GM23248 (cell line): ENCODE measurements around the gene ADCY1. TPM values are rescaled to one million over a fixed set of nuclear protein-coding genes. Genes with fewer than 3 reads are reported as not detected.

Source experiments
- DNase-seq: peaks from one replicate; pipeline ENCODE4 v3.0.0-alpha.2; 2015
- H2AFZ ChIP-seq: fragments of 200-600 bp; sonication (generic); 2 replicates; pipeline ENCODE4 v1.6.1; 2016; ENCODE audit warnings: antibody characterized with exemption
- H3F3A ChIP-seq: fragments of 200-600 bp; sonication (generic); 2 replicates; pipeline ENCODE4 v1.6.1; 2016; ENCODE audit warnings: mild to moderate bottlenecking, antibody characterized with exemption, mixed run types; ENCODE audit not compliant: insufficient read depth
- H3K27ac ChIP-seq: fragments of 200-600 bp; sonication (generic); 2 replicates; pipeline ENCODE4 v1.5.1; 2016; ENCODE audit warnings: mild to moderate bottlenecking
- H3K27me3 ChIP-seq: fragments of 200-600 bp; sonication (generic); replicated peaks from 2 replicates; pipeline ENCODE4 v1.6.1; 2016; ENCODE audit warnings: mild to moderate bottlenecking; ENCODE audit not compliant: insufficient read depth
- H3K36me3 ChIP-seq: fragments of 200-600 bp; sonication (generic); 2 replicates; pipeline ENCODE4 v1.6.1; 2016; ENCODE audit warnings: low read depth, mild to moderate bottlenecking
- H3K4me1 ChIP-seq: fragments of 200-600 bp; sonication (generic); 2 replicates; pipeline ENCODE4 v1.6.1; 2016; ENCODE audit warnings: mild to moderate bottlenecking; ENCODE audit not compliant: insufficient read depth
- H3K4me2 ChIP-seq: fragments of 200-600 bp; sonication (generic); one replicate; pipeline ENCODE4 v1.6.1; 2016; ENCODE audit warnings: mild to moderate bottlenecking; ENCODE audit not compliant: unreplicated experiment
- H3K4me3 ChIP-seq: fragments of 200-600 bp; sonication (generic); 2 replicates; pipeline ENCODE4 v1.5.1; 2016; ENCODE audit warnings: mild to moderate bottlenecking
- H3K79me2 ChIP-seq: fragments of 200-600 bp; sonication (generic); 2 replicates; pipeline ENCODE4 v1.6.1; 2016; ENCODE audit warnings: mild to moderate bottlenecking; ENCODE audit not compliant: insufficient read depth
- H3K9ac ChIP-seq: fragments of 200-600 bp; sonication (generic); 2 replicates; pipeline ENCODE4 v1.6.1; 2016; ENCODE audit warnings: mild to moderate bottlenecking
- H3K9me2 ChIP-seq: fragments of 200-600 bp; sonication (generic); 2 replicates; pipeline ENCODE4 v1.6.1; 2016; ENCODE audit warnings: mixed run types, mild to moderate bottlenecking, moderate library complexity; ENCODE audit not compliant: insufficient read depth
- H3K9me3 ChIP-seq: fragments of 200-600 bp; sonication (generic); one replicate; pipeline ENCODE4 v1.6.1; 2017; ENCODE audit warnings: low read depth
- H4K20me1 ChIP-seq: fragments of 200-600 bp; sonication (generic); 2 replicates; pipeline ENCODE4 v1.6.0; 2016; ENCODE audit not compliant: insufficient read depth
- EZH2 ChIP-seq: fragments of 200-600 bp; sonication (generic); IDR thresholded peaks from 2 replicates; pipeline ENCODE4 v1.6.1; 2018; ENCODE audit warnings: antibody characterized with exemption, mild to moderate bottlenecking; ENCODE audit not compliant: insufficient read depth, poor library complexity, severe bottlenecking
- EZH2phosphoT487 ChIP-seq: fragments of 200-600 bp; sonication (generic); IDR thresholded peaks from 2 replicates; pipeline ENCODE4 v1.6.1; 2018; ENCODE audit warnings: antibody characterized with exemption, moderate library complexity, mild to moderate bottlenecking, low read depth; ENCODE audit not compliant: insufficient read depth
- WGBS, 2 experiments: methylation state at CpG; one replicate each; pipeline ENCODE4 v1.1.6; 2015 to 2017; ENCODE audit warnings: low lambda C conversion rate in 2 of 2, low coverage in 1 of 2; ENCODE audit errors: missing lambda C conversion rate in 2 of 2; 5-methylcytosine and 5-hydroxymethylcytosine counted together
- in situ Hi-C: fragments of 300-500 bp; cut with MboI; formaldehyde crosslinking; loops from 2 replicates; pipeline ENCODE4 v1.15.0; 2020
- polyA plus RNA-seq: library from polyadenylated mRNA; unstranded; fragments of >200 nt; fragmentation: Nextera tagmentation; extraction: Ambion mirVana; gene quantifications from 2 replicates; pipeline ENCODE4 v1.2.1, GENCODE V29; 2016
- total RNA-seq: library from RNA; depleted of rRNA; stranded (reverse); fragments of >200 nt; shearing (Covaris generic); gene quantifications from 2 replicates; pipeline ENCODE4 v1.2.3, GENCODE V29; 2014

ADCY1 gene
- total and polyA plus RNA-seq, 2 experiments from 2014 or later = 0.11 TPM; not detected in 1

DNA sequence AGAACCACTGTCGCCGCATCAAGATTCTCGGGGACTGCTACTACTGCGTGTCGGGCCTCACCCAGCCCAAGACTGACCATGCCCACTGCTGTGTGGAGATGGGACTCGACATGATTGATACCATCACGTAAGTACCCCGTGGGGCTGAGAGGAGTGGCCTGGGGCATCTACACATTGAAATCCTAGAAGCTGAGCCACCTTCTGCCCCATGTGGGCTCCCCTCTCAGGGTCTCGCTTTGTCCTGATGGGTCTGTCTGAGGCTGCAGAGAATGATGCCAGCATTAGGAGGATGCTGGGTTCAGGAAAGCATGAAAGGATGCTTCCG is 74.5 kb downstream of the ADCY1 start:
- no peaks in the 10 kb centered on the region for H3K9me2 ChIP-seq
- DNase-seq = no peak
- no peaks in the 10 kb centered on the region for H4K20me1 ChIP-seq
- H3K4me2 ChIP-seq = no peak overlapping the region
- 79 to 88% methylated on average over 10 of the region's 10 CpGs for WGBS, 2 experiments
- H3K9ac ChIP-seq = no peak overlapping the region
- 0 out of 2 replicates have a peak, but pooled peaks cover 3% of the 10 kb centered on the region for H3K27me3 ChIP-seq
- no peak overlapping the region for H3K27ac ChIP-seq
- H3K4me3 ChIP-seq = no peak overlapping the region
- TF ChIP-seq EZH2phosphoT487 (no peak), EZH2 (no peak)
- in situ Hi-C loops = no loop called here
- no peaks in the 10 kb centered on the region for H3K9me3 ChIP-seq
- H3K4me1 ChIP-seq = no peaks in the 10 kb centered on the region
- H3K79me2 ChIP-seq = no peaks in the 10 kb centered on the region
- no peaks in the 10 kb centered on the region for H3F3A ChIP-seq
- H3K36me3 ChIP-seq = no peaks in the 10 kb centered on the region
- H2AFZ ChIP-seq = no peak overlapping the region

DNA sequence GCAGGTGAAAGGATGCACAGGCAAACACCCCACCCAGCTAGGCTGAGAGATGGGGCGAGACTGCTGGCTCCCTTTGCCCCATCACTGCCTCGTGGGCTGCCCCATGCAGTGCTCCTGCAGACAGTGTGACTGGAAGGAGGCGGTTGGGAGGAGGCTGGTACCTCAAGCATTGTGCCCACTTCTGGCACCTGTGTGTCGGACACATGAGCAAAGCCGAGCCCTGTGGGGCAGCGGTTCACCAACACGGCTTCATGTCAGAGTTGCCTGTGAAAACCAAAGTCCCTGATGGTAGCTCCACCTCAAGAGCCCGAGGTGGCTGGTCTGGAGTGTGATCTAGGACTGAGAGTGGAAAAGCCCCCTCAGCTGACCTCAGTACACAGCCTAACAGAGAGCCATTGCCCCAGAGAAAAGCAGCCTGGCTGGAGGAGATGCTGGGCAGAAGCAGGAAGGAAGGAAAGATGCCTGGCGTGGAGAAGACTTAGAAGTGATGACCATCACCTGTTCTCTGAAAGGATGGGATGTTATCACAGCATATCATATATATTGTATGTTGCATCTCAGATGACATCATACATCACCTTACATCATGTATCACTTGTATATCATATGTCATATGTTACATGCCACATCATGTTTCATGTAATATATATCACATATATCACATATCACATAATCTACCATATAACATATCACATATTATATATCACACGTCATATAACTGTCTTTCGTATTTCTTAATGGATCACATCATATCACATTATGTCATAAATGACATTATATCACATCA is 75.6 kb downstream of the ADCY1 start:
- H3K4me1 ChIP-seq = no peaks in the 10 kb centered on the region
- H3K79me2 ChIP-seq = no peaks in the 10 kb centered on the region
- H3K4me3 ChIP-seq = no peak overlapping the region
- H4K20me1 ChIP-seq = no peaks in the 10 kb centered on the region
- TF ChIP-seq EZH2 = no peak
- no peak for TF ChIP-seq EZH2phosphoT487
- H3F3A ChIP-seq = no peaks in the 10 kb centered on the region
- no peak for DNase-seq
- no peak overlapping the region for H3K27ac ChIP-seq
- no peak overlapping the region for H2AFZ ChIP-seq
- in situ Hi-C loops = loop anchor here (25.0 kb wide), 1 partner anchor 213 kb away; the partner anchor contains the start of gene CCDC201
- 59 to 64% methylated on average over 11 of the region's 11 CpGs for WGBS, 2 experiments
- H3K9ac ChIP-seq = no peak overlapping the region
- no peaks in the 10 kb centered on the region for H3K36me3 ChIP-seq
- no peaks in the 10 kb centered on the region for H3K9me3 ChIP-seq
- H3K9me2 ChIP-seq = no peaks in the 10 kb centered on the region
- no peak overlapping the region for H3K4me2 ChIP-seq
- 0 out of 2 replicates have a peak, but pooled peaks cover 3% of the 10 kb centered on the region for H3K27me3 ChIP-seq

DNA sequence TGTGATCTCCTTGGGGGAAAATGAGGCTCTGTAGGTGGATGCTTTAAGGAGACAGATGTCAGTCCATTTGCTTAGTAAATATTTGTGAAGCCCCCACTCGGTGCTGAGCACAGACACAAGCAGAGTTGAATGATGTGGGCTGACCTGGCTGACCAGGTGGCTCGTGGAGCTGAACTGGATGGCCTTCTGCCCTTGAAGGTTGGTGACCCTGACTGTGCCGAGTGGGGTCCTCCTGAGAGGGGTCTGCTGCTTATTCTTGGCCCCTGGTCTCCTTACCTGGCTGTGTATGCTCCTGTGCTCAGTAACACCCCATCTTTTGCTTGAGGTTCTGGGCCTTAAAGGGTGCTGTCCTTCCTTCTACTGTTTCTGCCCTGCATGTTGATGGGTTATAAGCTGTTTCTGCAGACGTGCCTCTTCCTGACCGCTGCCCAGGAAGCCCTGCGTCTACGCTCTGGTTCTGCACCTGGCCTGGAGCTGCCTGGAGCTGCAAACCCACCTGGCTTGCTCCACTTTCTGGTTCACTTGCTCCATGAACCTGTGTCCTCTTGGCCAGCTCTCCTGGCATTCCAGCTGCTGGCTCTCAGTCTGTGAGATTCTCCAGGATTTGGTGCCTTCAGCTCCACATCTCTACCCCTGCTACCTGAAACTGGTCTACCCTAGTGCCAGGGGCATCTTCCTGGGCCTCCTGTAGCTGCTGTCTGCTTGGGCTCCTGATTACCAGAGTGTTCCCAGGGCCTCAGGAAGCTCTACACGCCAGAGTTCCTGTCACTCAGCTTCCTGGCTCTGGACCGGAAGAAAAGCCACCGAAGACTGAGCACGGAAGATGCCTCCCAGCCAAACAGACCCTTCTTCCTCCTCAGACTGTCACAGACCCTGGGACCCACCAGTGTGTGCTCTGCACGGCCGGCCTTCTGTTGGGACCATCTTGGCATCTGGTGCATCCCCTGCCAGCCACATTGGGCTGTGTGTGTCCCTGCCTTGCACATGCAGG is 76.5 kb downstream of the ADCY1 start:
- TF ChIP-seq EZH2phosphoT487 = no peak
- TF ChIP-seq EZH2 = no peak
- in situ Hi-C loops = loop anchor here (25.0 kb wide), 1 partner anchor 212 kb away; the partner anchor contains the start of gene CCDC201
- H3K4me1 ChIP-seq = no peaks in the 10 kb centered on the region
- no peak overlapping the region for H3K4me3 ChIP-seq
- H3K36me3 ChIP-seq = no peaks in the 10 kb centered on the region
- H3K79me2 ChIP-seq = no peaks in the 10 kb centered on the region
- 58 to 62% methylated on average over 12 to 13 of the region's 13 CpGs for WGBS, 2 experiments
- no peak overlapping the region for H3K4me2 ChIP-seq
- no peak overlapping the region for H3K27ac ChIP-seq
- DNase-seq = no peak
- no peak overlapping the region for H2AFZ ChIP-seq
- H4K20me1 ChIP-seq = no peaks in the 10 kb centered on the region
- no peaks in the 10 kb centered on the region for H3K9me3 ChIP-seq
- H3K9ac ChIP-seq = no peak overlapping the region
- no peaks in the 10 kb centered on the region for H3F3A ChIP-seq
- no peaks in the 10 kb centered on the region for H3K9me2 ChIP-seq
- H3K27me3 ChIP-seq = peaks cover 10% of the 10 kb centered on the region; the same call in 1 of the 2 replicates

DNA sequence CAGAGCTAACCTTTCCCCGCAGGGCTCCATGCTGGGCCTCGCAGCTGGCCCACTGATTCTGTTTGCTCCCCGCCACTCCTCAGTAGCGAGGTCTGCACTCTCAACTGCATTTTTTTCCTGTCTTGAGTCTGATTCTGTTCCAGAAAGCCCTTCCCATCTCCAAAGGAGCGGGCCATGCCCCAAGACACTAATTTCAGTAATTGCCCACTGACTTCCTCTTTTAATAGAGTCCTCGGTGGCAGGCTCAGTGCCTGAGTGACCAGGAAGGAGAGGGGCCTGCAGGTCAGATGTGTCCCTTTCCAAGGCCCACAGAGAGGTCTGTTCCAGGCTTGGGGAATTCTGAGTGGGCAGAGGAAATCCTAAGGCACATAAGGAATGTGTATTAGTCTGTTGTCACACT is 77.4 kb downstream of the ADCY1 start:
- Histone ChIP-seq H3K9me2 (no peaks in the 10 kb centered on the region), H2AFZ (no peak overlapping the region), H3K9ac (no peak overlapping the region), H3K27ac (no peak overlapping the region), H3K27me3 (peaks cover 10% of the 10 kb centered on the region; the same call in 1 of the 2 replicates), H3F3A (no peaks in the 10 kb centered on the region), H3K9me3 (no peaks in the 10 kb centered on the region), H4K20me1 (no peaks in the 10 kb centered on the region), H3K36me3 (no peaks in the 10 kb centered on the region), H3K79me2 (no peaks in the 10 kb centered on the region), H3K4me3 (no peak overlapping the region), H3K4me2 (no peak overlapping the region), H3K4me1 (no peaks in the 10 kb centered on the region)
- no peak for TF ChIP-seq EZH2
- no peak for TF ChIP-seq EZH2phosphoT487
- in situ Hi-C loops = loop anchor here (25.0 kb wide), 1 partner anchor 211 kb away; the partner anchor contains the start of gene CCDC201
- DNase-seq = no peak
- 69 to 79% methylated on average over 6 of the region's 6 CpGs for WGBS, 2 experiments
